ENCODE data around the gene UST. TPM values are rescaled to one million over a fixed set of nuclear protein-coding genes. Genes with fewer than 3 reads are reported as not detected.
"Not testable (repeated sequence)": the region's sequence is repeated elsewhere in the genome, so short reads cannot be mapped to it uniquely, and the experiment has no call there.

UST gene
- total RNA-seq, 2 donors from 2014 or later: 1.1 to 2.7 TPM

DNA sequence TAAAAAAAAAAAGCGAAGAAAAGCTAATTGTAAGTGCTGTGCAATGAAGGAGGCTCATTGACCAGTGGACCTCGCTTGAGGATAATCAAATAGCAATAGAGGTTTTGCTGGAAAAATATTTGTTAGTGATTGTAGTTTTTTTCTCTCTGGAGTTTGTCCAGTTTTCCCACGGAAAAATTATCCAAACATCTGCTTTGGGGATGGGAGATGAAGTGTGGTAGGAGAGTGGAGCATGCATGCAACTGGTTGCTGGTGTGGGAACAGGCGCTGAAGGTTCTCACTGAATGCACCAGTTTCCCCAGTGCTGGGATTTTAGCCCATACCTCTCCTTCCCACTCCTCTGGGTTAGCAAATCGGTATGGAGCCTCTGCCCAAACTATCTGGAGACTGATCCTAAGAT lies 288.9 kb downstream of the UST start:
- H3K9ac ChIP-seq (ENCODE audit: low read depth in 2 of 2, low read length in 2 of 2): no peak overlapping the region
- no peaks in the 10 kb centered on the region for H3K4me1 ChIP-seq
- H3K27me3 ChIP-seq: no peaks in the 10 kb centered on the region
- DNase-seq: no peak
- TF ChIP-seq CTCF (IDR thresholded peaks at IDR 0.05): no peak
- no peaks in the 10 kb centered on the region for H3K36me3 ChIP-seq
- no peak overlapping the region for H3K4me3 ChIP-seq
- intact Hi-C loops (cut with DNase I): no loop called here
- H3K27ac ChIP-seq: no peak overlapping the region
- no peaks in the 10 kb centered on the region for H3K9me3 ChIP-seq

GRCh38 chr6:149037051-149037671 lies 290.3 kb downstream of the UST start:
- H3K27ac ChIP-seq: no peak overlapping the region
- intact Hi-C loops (cut with DNase I): no loop called here
- H3K36me3 ChIP-seq: no peaks in the 10 kb centered on the region
- no peak for DNase-seq
- H3K4me1 ChIP-seq: no peaks in the 10 kb centered on the region
- no peak overlapping the region for H3K4me3 ChIP-seq
- no peaks in the 10 kb centered on the region for H3K27me3 ChIP-seq
- no peak for TF ChIP-seq CTCF (IDR thresholded peaks at IDR 0.05)
- no peak overlapping the region for H3K9ac ChIP-seq (ENCODE audit: low read depth in 2 of 2, low read length in 2 of 2)
- H3K9me3 ChIP-seq: no peaks in the 10 kb centered on the region

- H3K27me3 ChIP-seq; H3K9ac ChIP-seq (ENCODE audit: low read depth in 2 of 2, low read length in 2 of 2); H3K4me3 ChIP-seq; intact Hi-C loops (cut with DNase I); H3K27ac ChIP-seq; H3K4me1 ChIP-seq; H3K36me3 ChIP-seq; DNase-seq; H3K9me3 ChIP-seq: not testable (repeated sequence)
Observed at GRCh38 chr6:149039025-149039424, 292.2 kb downstream of the UST start.

DNA sequence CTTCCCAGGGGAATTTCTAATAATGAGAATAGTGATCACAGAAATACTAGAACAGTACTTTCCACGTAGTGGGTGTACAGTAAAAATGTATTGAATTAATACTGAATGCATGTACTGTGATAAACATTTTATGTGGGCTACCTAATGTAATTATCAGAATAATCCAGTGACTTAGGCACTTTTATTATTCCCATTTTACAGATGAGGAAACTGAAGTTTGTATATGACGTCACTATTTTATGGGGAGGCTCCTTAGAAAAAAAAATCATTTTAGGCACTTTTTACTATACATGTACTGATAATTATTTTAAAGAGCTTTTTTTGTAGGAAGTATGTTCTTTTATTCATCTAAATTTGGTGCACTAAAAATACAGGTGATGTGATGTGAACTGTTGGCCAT lies 295.1 kb downstream of the UST start:
- no peak overlapping the region for H3K9ac ChIP-seq (ENCODE audit: low read depth in 2 of 2, low read length in 2 of 2)

DNA sequence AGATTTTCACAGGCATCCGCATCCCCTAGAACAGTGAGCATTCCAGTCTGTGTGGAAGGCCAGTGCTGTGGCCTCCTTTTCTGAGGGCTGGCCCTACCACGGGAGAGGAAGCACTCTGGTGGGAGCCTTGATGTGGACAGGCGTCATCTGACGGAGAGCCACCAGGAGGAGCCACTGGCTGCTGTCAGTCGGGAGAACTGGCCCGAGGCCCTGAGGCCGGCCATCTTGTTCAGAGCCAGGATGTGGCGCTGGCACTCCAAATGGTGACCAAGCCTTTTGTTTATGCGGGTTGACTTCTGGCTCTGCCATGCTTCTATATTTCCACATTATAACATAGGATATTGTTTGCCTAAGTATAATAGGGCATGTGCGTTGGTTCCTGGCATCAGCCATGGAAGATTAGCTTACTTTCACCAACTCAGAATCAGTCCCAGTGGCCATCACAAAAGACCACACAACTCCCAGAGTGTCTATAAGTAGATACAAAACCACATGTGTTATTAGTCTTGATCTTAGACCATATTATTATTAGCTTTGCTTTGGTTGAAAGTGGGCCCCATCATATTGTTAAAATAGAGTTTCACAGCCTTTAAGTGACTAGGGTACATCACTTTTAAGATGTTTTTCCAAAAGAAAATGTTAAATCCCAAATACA lies 296.8 kb downstream of the UST start:
- no peak for TF ChIP-seq CTCF (IDR thresholded peaks at IDR 0.05)
- H3K4me1 ChIP-seq: no peaks in the 10 kb centered on the region
- H3K9me3 ChIP-seq: no peaks in the 10 kb centered on the region
- no peak overlapping the region for H3K27ac ChIP-seq
- intact Hi-C loops (cut with DNase I): no loop called here
- H3K9ac ChIP-seq (ENCODE audit: low read depth in 2 of 2, low read length in 2 of 2): no peak overlapping the region
- H3K36me3 ChIP-seq: no peaks in the 10 kb centered on the region
- no peaks in the 10 kb centered on the region for H3K27me3 ChIP-seq
- H3K4me3 ChIP-seq: no peak overlapping the region
- DNase-seq: no peak

More for the DNA sequence above, 295.1 kb downstream of the UST start:
- Histone ChIP-seq H3K9me3 (no peaks in the 10 kb centered on the region), H3K36me3 (no peaks in the 10 kb centered on the region), H3K27me3 (no peaks in the 10 kb centered on the region), H3K27ac (no peak overlapping the region), H3K4me1 (no peaks in the 10 kb centered on the region), H3K4me3 (no peak overlapping the region)
- intact Hi-C loops (cut with DNase I): no loop called here
- TF ChIP-seq CTCF (IDR thresholded peaks at IDR 0.05): no peak
- no peak for DNase-seq

DNA sequence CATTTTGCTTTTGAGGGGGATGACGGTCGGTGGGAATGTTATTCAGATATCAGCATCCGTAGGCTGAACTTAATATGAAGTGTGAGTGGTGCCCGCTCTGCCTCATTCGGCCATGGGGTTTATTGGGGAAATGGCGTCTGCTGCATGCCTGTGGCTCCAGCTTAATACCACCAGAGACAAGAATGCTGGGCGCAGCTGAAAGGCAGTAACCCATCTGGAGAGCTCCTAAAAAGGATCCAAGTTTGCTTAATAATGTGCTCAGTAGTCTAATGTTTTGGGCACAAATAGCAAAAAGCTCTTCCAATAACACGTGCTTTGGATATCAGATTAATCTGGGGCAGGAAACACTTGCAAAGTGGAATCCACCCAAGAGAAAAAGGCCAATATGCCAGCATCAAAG lies 297.7 kb downstream of the UST start:
- Histone ChIP-seq H3K36me3 (no peaks in the 10 kb centered on the region), H3K27ac (no peak overlapping the region), H3K4me3 (no peak overlapping the region), H3K9me3 (no peaks in the 10 kb centered on the region), H3K27me3 (no peaks in the 10 kb centered on the region), H3K4me1 (no peaks in the 10 kb centered on the region), H3K9ac (ENCODE audit: low read depth in 2 of 2, low read length in 2 of 2) (no peak overlapping the region)
- TF ChIP-seq CTCF (IDR thresholded peaks at IDR 0.05): no peak
- intact Hi-C loops (cut with DNase I): no loop called here
- no peak for DNase-seq
